ENCODE results near the gene CELF5.

Gene CELF5

GRCh38 chr19:3193256-3194105 lies 31.0 kb upstream of the CELF5 start:
- no peaks in the 10 kb centered on the region for H3K27me3 ChIP-seq
- no peak for TF ChIP-seq CTCF (IDR thresholded peaks at IDR 0.05)
- peaks cover 41 to 47% of the 10 kb centered on the region in 2 experiments for H3K4me1 ChIP-seq (ENCODE audit: control insufficient read depth in 1 of 2, insufficient read depth in 1 of 2, low read depth in 1 of 2, low read length in 1 of 2)
- peaks cover 21% of the 10 kb centered on the region for H3K36me3 ChIP-seq
- no peak overlapping the region for H3K4me3 ChIP-seq (ENCODE audit: low read depth in 1 of 2, low read length in 1 of 2)
- H3K9me3 ChIP-seq, result no peaks in the 10 kb centered on the region
- H3K27ac ChIP-seq, result peak overlapping the region; percentile 18

- no peak for TF ChIP-seq CTCF (IDR thresholded peaks at IDR 0.05)
- Histone ChIP-seq H3K9me3 (no peaks in the 10 kb centered on the region), H3K36me3 (peaks cover 30% of the 10 kb centered on the region), H3K27ac (peak overlapping the region; percentile 18), H3K27me3 (no peaks in the 10 kb centered on the region), H3K4me1 (ENCODE audit: control insufficient read depth in 1 of 2, insufficient read depth in 1 of 2, low read depth in 1 of 2, low read length in 1 of 2) (peaks cover 32 to 38% of the 10 kb centered on the region in 2 experiments), H3K4me3 (ENCODE audit: low read depth in 1 of 2, low read length in 1 of 2) (no peak overlapping the region)
These were observed 30.1 kb upstream of the CELF5 start for GRCh38 chr19:3194106-3195087.

GRCh38 chr19:3196064-3196932 lies 28.2 kb upstream of the CELF5 start:
- Histone ChIP-seq H3K4me3 (ENCODE audit: low read depth in 1 of 2, low read length in 1 of 2) (no peak overlapping the region), H3K4me1 (ENCODE audit: control insufficient read depth in 1 of 2, insufficient read depth in 1 of 2, low read depth in 1 of 2, low read length in 1 of 2) (peaks cover 13 to 19% of the 10 kb centered on the region in 2 experiments), H3K27me3 (no peaks in the 10 kb centered on the region), H3K36me3 (peaks cover 46% of the 10 kb centered on the region), H3K9me3 (no peaks in the 10 kb centered on the region), H3K27ac (no peak overlapping the region)
- no peak for TF ChIP-seq CTCF (IDR thresholded peaks at IDR 0.05)

GRCh38 chr19:3196933-3197205 lies 27.6 kb upstream of the CELF5 start:
- no peaks in the 10 kb centered on the region for H3K9me3 ChIP-seq
- no peaks in the 10 kb centered on the region for H3K27me3 ChIP-seq
- H3K4me3 ChIP-seq (ENCODE audit: low read depth in 1 of 2, low read length in 1 of 2), result no peak overlapping the region
- no peak for TF ChIP-seq CTCF (IDR thresholded peaks at IDR 0.05)
- H3K36me3 ChIP-seq, result peaks cover 52% of the 10 kb centered on the region
- no peak overlapping the region for H3K27ac ChIP-seq
- H3K4me1 ChIP-seq (ENCODE audit: control insufficient read depth in 1 of 2, insufficient read depth in 1 of 2, low read depth in 1 of 2, low read length in 1 of 2), result peaks cover 8 to 13% of the 10 kb centered on the region in 2 experiments
